Measurements from ENCODE around the gene NIPSNAP3A.
"Not testable (repeated sequence)": the region's sequence is repeated elsewhere in the genome, so short reads cannot be mapped to it uniquely, and the experiment has no call there.

The NIPSNAP3A gene

DNA sequence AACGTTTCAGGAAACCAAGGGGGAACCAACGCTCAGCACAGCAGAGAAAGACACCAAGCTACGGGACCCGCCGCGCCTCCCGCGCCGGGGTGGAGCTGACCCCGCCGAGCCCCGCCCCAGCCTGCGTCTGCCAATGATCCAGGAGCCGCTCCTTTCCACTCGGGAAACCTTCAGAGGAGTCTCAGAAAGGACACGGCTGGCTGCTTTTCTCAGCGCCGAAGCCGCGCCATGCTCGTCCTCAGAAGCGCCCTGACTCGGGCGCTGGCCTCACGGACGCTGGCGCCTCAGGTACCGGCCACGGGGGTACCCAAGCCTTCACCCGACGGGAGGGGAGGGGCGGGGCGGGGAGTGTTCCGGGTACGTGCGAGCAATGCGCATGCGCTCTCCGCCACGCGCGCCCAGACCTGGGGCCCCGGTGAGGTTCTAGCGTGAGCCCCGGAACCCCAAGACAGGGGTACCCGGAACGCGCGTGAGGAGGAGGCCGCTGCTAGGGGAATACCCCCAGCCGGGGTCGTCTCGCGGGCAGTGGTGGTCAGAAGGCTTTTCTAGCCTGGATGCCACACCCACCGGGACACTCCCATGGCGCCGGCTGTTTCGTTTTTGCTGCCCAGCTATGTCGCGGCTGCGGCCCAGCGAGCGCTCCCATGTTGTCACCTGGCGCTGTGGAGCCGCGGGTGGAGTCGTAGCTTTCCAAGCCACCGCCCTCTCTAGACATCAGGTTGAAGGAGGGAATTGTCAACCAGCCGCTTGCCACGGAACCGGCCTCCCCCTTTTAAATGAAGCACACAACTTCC, at the start of gene NIPSNAP3A:
Gene NIPSNAP3A, plus strand, starts transcription at position 119 of the 794 bp plus-strand sequence. Its CDS starts 110 bp downstream, at position 229.
- DNase-seq = no peak

DNA sequence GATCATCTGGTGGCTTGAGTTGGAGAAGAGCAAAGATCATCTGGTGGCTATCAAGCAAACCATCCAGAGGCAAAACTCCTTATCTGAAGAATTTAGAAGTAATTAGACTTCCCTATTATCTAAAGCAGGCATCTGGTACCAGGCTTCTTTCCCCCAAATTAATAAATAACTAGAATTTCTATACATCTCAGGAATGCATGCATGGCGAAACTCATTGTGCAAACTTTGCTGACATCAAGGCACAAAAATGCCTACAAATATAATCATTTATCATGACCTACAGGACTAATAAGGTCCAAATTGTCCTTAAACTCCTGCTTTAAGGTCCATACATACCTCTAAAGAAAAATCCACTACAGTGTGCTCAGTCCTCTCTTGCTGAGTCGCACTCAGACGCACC, 47.2 kb upstream of the NIPSNAP3A start:
- no peak for DNase-seq

DNA sequence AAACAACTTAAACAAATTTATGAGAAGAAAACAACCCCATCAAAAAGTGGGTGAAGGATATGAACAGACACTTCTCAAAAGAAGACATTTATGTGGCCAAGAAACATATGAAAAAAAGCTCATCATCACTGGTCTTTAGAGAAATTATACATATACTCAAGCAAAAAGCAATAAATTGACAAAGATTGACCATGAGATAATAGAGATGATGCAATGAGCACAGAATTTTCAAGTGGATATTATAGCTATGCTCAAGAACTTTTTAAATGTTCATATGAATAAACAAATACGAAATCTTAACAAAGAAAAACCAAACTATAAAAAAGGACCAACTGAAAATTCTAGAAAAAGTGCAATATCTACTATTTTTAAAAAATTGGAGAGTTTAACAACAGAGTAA, 38.7 kb upstream of the NIPSNAP3A start:
- DNase-seq = not testable (repeated sequence)

DNA sequence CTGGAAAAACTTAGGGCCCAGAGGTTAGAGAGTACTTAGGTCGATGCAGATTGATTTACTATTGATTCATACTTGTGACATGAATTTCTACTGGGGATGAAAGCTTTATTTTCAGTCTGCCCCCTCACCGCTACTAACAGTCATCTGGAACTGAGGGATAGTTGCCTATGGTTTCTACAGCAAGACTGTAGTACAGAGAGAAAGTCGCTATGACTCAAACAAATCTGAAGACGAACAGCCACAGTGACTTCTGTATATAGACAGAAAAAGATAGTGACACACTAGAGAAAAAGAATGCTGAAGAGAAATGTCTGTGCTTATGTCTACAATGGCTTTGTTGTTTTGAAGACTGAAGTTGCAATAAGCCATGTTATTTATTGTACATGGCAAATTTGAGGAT, 35.9 kb upstream of the NIPSNAP3A start:
- no peak for DNase-seq

DNA sequence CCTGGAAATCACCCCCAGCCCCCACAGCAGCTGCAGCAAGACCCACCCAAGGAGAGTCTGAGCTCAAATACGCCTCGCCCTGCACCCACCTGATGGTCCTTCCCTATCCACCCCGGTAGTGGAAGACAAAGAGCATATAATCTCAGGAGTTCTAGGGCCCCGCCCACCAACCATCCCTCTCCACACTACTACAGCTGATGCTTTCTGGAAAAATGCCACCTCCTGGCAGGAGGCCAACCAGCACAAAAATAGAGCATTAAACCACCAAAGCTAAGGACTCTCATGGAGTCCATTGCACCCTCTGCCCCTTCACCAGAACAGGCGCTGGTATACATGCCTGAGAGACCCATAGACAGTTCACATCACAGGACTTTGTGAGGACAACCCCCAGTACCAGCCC, 22.5 kb upstream of the NIPSNAP3A start:
- DNase-seq = no peak

DNA sequence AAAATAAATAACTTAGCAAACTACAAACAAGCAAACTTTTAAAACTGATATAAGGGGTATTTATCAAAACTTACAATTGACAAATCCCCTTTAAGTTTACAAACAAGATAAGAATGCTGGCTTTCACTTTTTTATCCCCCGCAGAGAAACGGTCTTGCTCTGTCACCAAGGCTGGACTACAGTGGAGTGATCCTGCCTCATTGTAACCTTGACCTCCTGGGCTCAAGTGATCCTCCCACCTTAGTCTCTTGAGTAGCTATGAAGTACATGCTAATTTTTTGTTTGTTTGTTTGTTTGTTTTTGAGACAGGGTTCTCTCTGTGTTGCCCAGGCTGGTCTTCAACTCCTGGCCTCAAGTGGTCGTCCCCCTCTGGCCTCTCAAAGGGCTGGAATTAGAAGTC, 9.0 kb upstream of the NIPSNAP3A start:
- no peak for DNase-seq

DNA sequence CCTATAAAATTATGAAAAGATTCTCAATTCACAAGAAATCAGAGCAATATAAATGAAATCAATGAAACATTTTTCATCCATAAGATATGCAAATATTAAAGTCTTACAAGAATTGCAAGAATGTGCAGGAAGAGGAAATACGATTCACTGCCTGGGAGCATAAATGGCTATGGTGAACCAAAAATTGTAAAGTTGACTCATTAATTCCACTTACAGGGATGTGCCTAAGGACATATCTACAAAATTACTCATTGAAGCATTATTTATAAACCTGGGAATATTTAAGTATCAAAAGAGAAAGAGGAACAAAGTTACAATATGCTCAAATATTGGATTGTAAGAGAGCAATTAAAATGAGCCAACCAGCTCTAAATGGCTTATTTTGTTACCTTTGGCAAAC, 6.9 kb upstream of the NIPSNAP3A start:
- DNase-seq = no peak

DNA sequence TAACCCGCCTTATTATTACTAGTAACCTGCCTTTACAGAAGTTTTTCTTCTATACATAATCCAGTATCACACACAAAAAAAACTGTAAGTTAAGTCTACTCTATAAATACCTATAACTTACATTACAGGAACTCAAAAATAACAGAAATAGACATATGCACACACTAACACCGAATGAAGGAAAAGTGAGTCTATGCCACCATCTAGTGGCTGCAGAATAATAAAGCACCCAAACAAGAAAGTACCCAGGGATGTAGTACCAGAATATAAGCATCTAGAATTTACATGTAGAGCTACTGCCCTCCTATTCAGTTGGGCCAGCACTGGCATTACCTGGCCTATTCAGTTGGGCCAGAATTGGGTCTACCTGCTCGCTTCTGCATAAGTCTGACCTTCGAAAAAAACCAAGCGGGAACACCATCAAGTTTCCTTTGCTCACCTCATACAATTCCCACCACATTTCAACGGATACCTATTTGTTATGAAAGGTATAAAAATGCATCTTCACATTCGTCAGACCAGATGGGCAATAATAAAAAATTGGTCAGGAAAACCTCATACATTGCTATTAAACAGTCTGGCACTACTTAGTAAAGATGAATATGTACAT, 4.0 kb upstream of the NIPSNAP3A start:
- peak; percentile 21 for DNase-seq

DNA sequence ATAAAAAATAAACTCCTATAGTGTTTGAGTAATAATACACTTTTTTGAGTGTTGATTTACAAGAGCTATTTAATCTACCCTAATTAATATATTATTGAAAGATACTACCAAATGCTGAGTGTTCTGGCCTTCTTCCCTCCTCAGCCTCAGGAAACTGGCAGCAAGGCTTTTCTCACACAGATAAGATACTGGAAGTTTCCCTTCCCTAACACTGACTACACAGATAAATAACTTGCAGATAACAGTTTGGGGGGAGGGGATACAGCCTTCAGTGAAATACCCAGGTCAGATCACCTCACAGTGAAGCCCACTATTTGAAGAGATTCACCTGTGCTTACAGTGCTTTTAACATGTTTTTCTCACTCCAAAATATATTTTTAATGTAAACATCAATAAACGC, 1.6 kb upstream of the NIPSNAP3A start:
- no peak for DNase-seq

DNA sequence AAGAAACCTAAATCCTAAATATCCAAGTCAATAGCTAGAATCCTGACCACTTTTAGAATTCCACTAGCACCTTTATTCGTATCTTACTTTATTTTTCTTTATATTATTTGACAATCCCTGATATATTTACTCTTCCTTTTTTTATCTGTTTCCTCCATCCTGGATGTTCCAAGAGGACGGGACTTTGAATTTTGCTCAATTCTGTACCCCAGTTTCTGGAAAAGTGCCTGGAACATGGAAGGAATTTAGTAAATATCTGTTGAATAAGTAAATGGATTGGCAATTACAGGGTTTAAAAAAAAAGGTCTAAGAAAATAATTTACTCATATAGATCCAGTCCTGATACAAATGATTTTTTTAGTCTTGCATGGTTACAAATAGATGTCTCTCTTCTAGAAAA, 1.2 kb upstream of the NIPSNAP3A start:
- DNase-seq = no peak

DNA sequence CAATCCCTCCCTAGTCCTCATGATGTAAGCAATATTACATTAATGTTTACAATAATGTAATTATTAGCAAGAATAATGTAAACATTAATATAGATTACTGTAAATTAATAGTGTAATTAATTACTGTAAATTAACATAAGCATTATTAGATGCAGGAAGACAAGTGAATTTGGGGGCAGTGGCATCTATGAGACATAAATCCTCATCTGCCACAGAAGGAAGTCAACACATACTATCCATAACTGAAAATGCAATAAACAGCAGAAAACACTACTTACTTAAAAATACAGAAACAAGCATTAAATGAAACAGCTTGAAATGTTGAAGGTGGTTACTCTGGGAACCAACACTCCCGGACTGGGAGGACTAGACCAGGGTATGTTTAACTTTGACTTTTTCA, 685 bp upstream of the NIPSNAP3A start:
- DNase-seq = no peak

DNA sequence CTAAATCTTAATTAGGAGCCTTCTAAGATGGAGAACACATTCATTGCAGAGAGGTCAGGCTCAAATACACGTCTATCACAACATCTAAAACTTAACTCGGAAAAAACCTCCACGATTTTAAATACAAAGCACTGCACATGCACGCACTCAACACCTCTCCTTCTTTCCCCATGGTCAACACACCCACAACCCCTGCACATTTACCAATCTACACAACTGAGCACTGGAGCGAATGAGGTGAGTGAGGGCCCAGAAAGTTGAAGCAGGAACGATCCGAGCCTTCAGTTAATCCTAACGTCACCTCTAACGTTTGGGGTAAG, 278 bp upstream of the NIPSNAP3A start:
- no peak for DNase-seq

DNA sequence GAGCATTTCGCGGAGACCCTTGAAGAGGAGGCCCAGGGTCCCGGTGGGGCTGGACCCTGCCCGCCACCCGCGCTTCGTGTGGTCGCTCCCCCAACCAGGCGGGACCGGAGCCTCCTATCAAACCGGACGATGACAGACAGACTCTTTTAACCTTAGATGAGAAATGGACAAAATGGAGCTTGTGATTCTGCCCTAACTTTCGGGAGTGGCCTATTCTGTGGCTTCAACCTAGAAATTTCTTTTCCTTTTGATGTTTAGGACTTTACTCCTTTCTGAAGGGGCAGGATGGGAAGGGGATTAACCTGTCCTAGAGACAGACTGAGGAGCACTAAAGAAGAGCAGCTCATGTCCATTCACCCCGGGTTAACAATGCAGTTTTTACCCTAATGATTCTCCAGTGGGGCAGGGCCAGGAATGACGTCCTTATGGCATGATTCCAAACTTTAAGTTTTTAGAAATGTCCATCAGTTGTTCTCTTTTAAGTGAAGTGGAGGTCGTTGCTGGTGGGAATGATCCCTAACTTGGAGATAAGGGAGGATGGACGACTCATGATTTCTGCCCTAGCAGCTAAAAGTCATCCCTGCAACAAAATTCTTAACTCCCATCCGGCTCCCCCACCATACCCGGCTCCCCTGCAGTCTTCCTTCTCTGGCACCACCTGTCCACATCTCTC, 1.0 kb downstream of the NIPSNAP3A start:
- DNase-seq = no peak

DNA sequence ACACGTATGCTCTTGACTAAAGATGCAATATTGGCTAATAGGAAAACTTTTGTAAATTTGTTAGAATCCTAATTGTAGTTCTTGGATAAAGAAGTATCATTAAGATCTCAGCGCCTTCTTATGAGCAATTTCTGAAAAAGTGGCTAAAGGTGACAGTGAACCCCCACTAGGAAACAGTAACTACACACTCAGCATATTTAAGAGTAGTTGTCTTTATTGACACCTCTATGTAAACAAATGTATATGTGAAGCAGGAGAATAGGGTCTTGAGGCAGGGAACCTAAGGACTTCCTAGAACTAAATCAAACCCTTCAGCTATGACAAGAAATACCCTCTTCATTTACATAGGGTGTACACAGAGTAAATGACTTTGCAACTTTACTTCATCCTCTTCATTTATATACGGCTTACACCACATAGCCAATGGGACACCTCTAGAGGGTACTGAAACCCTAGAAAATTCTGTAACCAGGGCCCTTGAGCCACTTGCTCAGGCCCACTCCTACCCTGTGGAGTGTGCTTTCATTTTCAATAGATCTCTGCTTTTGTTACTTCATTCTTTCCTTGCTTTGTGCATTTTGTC, 2.8 kb downstream of the NIPSNAP3A start:
- DNase-seq = no peak

DNA sequence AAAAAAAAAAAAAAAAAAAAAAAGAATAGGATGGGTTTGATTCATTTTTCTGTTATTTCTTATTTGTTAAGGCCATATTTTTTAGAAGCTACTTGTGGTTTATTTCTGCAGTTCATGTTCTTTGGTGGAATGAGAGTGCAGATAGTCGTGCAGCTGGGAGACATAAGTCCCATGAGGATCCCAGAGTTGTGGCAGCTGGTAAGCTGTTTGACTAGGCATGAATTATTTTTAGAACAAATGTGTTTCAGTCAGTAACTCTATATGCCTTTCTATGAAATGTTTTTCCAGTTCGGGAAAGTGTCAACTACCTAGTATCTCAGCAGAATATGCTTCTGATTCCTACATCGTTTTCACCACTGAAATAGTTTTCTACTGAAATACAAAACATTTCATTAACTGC, 11.5 kb downstream of the NIPSNAP3A start:
- no peak for DNase-seq

DNA sequence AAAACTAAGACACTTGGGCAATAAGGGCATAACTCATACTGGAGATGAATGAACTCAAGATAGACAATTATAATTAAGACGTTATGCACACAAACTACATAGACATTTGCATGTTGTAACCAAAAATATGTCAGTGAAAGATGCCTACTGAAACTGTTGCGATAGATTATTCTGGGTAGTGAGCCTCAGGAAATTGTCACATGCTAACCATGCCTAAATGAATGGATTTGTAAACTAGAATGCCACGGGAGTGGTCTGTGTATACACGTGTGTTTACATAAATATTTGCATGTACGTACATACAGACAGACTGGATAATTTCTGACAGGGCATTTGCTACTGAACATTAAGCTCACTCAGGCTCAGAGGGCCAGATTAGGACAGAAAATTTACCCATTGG, 17.7 kb downstream of the NIPSNAP3A start:
- DNase-seq = no peak

DNA sequence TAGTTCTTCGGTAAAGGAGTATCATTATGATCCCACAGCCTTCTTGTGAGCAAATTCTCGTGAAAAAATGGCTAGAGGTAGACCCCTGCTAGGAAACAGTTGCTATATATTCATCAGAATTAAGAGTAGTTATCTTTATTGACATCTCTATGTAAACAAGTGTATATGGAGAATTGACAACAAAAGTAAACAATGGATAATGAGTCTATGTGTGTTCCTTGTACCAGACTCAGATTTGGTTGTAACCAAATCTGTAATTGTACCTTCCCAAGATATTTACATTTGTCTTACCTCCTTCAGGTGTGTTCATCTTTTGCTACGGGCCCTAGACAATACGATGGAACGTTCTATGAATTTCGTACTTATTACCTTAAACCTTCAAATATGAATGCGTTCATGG, 18.5 kb downstream of the NIPSNAP3A start:
- DNase-seq = no peak

DNA sequence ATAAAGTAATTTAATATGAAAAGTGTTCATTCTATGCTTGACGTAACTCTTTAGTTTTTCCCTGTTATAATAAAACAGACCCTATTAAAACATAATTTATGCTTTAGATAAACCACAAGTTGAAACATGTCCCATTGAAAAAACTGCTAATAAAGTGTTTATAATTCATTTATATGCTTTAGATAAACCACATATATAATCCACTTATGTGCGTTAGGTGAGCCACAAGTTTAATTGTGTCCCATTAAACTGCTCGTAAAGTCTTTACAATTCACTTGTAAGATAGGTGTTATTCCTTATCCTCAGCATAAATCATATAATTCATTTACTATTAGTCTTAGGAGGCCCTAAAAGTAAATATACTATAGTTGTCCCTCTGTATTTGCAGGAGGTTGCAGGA, 20.0 kb downstream of the NIPSNAP3A start:
- no peak for DNase-seq

DNA sequence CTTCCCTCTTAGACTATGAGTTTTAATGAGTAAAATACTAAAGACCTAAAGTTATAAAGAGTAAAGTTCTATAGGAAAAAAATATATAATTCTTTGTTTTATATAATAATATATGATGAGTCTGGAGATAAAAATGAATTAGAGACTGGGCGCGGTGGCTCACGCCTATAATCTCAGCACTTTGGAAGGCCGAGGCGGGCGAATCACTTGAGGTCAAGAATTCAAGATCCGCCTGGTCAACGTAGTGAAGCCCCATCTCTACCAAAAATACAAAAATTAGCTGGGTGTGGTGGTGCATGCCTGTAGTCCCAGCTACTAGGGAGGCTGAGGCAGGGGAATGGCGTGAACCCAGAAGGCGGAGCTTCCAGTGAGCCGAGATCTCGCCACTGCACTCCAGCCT, 21.5 kb downstream of the NIPSNAP3A start:
- not testable (repeated sequence) for DNase-seq

DNA sequence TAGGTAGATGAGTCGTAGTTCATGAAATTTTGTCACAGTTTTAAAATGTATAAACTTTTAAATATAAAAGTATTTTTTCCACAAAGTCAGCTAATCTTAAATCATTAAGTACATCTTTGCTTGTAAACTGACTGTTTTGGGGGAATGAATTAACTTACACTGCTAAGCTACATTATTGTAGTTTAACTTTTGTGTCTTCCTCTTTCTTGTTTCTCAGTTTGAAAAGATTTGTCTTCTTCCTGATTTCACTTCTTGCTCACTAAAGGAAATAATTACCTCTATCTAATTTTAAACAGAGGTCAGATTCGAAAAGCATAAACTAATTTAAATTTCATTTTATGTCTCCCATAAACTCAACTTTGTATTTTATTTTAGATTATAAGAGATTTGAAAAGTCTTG, 22.2 kb downstream of the NIPSNAP3A start:
- DNase-seq = no peak

DNA sequence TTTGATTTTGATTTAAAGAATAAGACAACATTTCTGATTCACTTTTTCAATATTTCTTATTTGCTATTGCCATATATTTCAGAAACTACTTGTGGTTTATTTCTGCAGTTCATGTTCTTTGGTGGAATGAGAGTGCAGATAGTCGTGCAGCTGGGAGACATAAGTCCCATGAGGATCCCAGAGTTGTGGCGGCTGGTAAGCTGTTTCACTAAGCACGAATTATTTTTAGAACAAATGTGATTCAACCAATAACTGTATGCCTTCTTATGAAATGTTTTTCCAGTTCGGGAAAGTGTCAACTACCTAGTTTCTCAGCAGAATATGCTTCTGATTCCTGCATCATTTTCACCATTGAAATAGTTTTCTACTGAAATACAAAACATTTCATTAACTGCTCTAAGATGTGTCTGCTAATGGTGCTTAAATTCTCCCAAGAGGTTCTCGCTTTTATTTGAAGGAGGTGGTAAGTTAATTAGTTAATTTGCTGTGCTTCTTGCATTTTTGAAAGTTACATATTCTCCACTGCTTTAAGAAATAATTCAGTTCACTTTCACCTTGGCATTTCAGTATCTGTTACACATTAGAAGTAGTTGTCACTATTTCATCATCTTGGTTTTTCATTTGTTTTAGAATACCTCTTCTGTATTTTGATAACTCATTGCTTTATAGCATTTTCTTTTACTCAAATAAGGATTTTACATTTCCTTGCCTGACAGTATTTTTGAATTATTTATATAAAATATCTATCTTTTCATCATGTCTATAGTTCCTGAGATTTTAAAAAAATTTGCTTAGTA, 25.4 kb downstream of the NIPSNAP3A start:
- DNase-seq = no peak

DNA sequence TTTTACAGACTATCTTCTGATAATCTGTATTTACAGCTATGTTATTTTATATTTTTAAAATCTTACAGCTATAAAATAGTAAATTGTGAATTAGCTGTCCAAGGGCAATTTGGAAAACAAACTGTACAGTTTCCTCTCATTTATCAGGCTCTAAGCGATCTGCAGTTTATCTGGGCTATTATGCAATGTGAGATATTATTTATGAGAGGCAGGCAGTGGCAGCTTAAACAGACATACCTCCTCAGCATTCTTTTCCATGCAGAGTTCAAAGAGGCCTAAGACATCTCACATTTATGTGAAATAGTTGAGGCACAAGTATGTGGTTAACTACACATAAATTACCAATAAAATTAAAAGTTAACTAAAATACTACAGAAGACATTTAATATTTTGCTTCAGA, 26.6 kb downstream of the NIPSNAP3A start:
- no peak for DNase-seq

All from NCI-H446 treated with DMSO at 0.1 percent for 48 hours (cell line).